Endothelial cell (in vitro differentiated cells): ENCODE results near the gene JOSD1. TPM values are rescaled to one million over a fixed set of nuclear protein-coding genes. Genes with fewer than 3 reads are reported as not detected.

Experiments
- DNase-seq: peaks from one replicate; pipeline ENCODE4 v3.0.0; 2021; ENCODE audit warnings: low spot score
- H3K27ac Mint-ChIP-seq: one replicate; pipeline ENCODE4 v1.8.0; 2021; ENCODE audit warnings: mixed read lengths, inconsistent platforms; ENCODE audit not compliant: unreplicated experiment
- H3K27me3 Mint-ChIP-seq: one replicate; pipeline ENCODE4 v1.8.0; 2021; ENCODE audit warnings: mild to moderate bottlenecking, moderate library complexity, mixed read lengths, inconsistent platforms; ENCODE audit not compliant: unreplicated experiment
- H3K36me3 Mint-ChIP-seq: one replicate; pipeline ENCODE4 v1.8.0; 2021; ENCODE audit warnings: mild to moderate bottlenecking, low read depth, mixed read lengths, inconsistent platforms; ENCODE audit not compliant: unreplicated experiment
- H3K4me1 Mint-ChIP-seq: one replicate; pipeline ENCODE4 v1.8.0; 2021; ENCODE audit warnings: mild to moderate bottlenecking, mixed read lengths, inconsistent platforms; ENCODE audit not compliant: unreplicated experiment
- H3K4me3 Mint-ChIP-seq: one replicate; pipeline ENCODE4 v1.8.0; 2021; ENCODE audit warnings: mild to moderate bottlenecking, mixed read lengths, inconsistent platforms; ENCODE audit not compliant: unreplicated experiment
- H3K9me3 Mint-ChIP-seq: one replicate; pipeline ENCODE4 v1.8.0; 2021; ENCODE audit warnings: mixed read lengths, inconsistent platforms; ENCODE audit not compliant: unreplicated experiment
- total RNA-seq: library from RNA; stranded (reverse); fragmentation: NEBNext Ultra II Directional; extraction: Animal tissue kit (Norgen Biotek cat#: 25700); gene quantifications from one replicate; pipeline ENCODE4 v1.2.1, GENCODE V29; 2021; ENCODE audit not compliant: unreplicated experiment
- TF ChIP-seq, protein P1 (sequence below): fragments of 200-600 bp; sonication (generic); IDR thresholded peaks from one replicate; pipeline ENCODE4 v1.5.0; 2021; ENCODE audit warnings: antibody characterized with exemption; ENCODE audit not compliant: unreplicated experiment

The JOSD1 gene
- total RNA-seq, 1 donor from 2014 or later, result 49.6 TPM

DNA sequence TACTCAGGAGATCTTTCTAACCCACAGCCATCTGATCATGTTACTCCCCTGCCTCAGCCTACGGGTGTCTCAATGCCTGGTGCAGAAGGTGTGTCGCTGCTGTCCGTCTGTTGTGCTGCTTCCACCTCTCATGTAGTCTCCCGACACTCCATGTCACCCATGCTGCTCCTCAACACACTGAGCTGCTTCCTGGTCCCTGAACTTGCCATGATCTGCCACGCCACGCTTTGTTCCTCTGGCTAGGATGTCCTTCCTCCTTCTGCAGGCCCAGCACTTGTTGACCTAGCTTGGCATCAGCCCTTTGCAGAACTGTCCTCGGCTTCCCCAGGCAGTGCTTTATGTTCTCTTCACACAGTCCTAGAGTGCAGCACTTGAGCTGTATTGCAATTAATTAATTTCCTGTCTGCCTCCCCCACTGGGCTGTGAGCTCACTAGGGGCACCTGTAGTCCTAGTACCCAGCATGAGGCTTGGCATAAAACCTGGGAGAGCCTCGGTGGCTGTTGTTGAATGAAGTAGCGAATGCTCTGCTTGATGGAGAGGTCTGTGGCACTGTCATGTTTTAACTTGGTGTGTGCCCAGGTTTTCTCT lies 14.5 kb upstream of the JOSD1 start:
- H3K36me3 Mint-ChIP-seq, result peaks cover 26% of the 10 kb centered on the region
- H3K27me3 Mint-ChIP-seq, result peaks cover 14% of the 10 kb centered on the region
- peaks cover 56% of the 10 kb centered on the region for H3K4me1 Mint-ChIP-seq
- DNase-seq, result no peak
- no peak overlapping the region for H3K27ac Mint-ChIP-seq
- H3K4me3 Mint-ChIP-seq, result no peak overlapping the region
- TF ChIP-seq, protein P1, sequence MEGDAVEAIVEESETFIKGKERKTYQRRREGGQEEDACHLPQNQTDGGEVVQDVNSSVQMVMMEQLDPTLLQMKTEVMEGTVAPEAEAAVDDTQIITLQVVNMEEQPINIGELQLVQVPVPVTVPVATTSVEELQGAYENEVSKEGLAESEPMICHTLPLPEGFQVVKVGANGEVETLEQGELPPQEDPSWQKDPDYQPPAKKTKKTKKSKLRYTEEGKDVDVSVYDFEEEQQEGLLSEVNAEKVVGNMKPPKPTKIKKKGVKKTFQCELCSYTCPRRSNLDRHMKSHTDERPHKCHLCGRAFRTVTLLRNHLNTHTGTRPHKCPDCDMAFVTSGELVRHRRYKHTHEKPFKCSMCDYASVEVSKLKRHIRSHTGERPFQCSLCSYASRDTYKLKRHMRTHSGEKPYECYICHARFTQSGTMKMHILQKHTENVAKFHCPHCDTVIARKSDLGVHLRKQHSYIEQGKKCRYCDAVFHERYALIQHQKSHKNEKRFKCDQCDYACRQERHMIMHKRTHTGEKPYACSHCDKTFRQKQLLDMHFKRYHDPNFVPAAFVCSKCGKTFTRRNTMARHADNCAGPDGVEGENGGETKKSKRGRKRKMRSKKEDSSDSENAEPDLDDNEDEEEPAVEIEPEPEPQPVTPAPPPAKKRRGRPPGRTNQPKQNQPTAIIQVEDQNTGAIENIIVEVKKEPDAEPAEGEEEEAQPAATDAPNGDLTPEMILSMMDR, result no peak
- H3K9me3 Mint-ChIP-seq, result no peaks in the 10 kb centered on the region

DNA sequence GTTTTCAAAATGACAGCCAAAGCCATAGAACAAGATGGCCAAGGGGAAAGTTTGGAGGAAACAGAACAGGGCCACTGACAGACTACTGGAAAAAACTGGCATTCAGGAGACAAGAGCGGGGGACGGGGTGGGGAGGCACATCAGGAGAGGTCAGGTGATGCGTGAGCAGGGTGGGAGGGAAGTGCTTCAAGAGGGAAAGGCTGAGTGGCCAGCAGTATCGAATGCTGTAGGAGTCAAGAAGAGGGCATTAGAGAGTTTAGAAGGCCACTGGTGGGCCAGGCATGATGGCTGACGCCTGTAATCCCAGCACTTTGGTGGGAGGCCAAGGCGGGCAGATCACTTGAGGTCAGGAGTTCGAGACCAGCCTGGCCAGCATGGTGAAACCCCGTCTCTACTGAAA lies 13.2 kb upstream of the JOSD1 start:
- peaks cover 65% of the 10 kb centered on the region for H3K4me1 Mint-ChIP-seq
- no peak for DNase-seq
- TF ChIP-seq, protein P1, result no peak
- peak overlapping the region; percentile 87 for H3K27ac Mint-ChIP-seq
- no peaks in the 10 kb centered on the region for H3K9me3 Mint-ChIP-seq
- H3K4me3 Mint-ChIP-seq, result peak overlapping the region; percentile 35
- H3K36me3 Mint-ChIP-seq, result peaks cover 26% of the 10 kb centered on the region
- H3K27me3 Mint-ChIP-seq, result peaks cover 14% of the 10 kb centered on the region

DNA sequence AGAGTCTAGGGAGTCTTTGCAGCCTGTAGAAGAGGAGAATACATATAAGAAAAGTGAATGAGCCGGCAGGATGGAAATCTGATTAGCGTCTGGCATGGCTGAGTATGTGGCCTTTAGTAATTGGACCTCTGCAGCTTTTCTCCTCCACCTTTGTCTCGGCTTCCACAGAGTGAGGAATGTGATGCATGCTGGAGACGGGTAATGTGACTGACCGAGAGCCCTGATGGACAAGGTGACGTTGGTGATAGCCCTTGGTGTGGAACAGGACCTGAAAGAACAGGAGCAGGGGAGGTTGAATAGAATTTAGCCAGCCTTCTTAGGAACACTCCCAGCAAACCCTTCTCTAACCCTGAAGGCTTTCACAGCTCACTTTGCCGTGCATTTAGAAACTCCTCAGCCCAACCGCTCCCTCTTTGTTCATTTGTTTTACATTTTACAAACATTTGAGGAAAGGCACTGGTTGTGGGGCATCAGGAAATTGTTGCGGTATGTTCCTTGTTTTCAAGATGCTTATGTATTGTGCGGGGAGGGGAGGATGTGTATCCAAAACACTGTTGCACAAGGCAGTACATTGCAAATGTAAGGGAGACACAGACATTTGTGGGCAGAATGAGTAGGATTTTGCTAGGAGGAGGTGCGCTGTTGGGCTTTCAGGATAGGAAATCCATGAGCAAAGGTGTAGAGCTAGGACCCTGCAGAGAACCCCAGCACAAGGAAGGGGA lies 11.9 kb upstream of the JOSD1 start:
- TF ChIP-seq, protein P1, result no peak
- Mint-ChIP-seq H3K9me3 (no peaks in the 10 kb centered on the region), H3K4me1 (peaks cover 72% of the 10 kb centered on the region), H3K36me3 (peaks cover 23% of the 10 kb centered on the region), H3K4me3 (peak overlapping the region; percentile 75), H3K27me3 (peaks cover 14% of the 10 kb centered on the region), H3K27ac (peak overlapping the region; percentile 87)
- no peak for DNase-seq

DNA sequence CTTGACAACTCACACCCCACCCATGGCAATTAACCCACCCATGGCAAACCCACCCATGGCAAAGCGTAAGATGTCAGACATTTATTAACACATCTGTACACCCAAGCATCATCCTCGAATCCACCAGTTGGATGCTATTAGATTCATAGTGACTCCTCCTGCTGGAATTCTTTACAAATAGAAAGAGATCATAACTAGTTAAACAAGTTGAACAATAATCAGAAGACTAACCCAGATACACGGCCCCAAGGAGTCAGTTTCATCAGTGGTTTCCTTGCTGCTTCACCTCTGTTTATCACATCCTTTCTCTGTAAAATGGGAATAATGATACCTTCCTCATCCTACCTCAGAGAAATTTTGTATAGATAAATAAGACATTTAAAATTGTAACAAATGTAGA lies 10.1 kb upstream of the JOSD1 start:
- Mint-ChIP-seq H3K4me1 (peaks cover 74% of the 10 kb centered on the region), H3K4me3 (no peak overlapping the region), H3K36me3 (peaks cover 12% of the 10 kb centered on the region), H3K27ac (peak overlapping the region; percentile 38), H3K9me3 (no peaks in the 10 kb centered on the region), H3K27me3 (peaks cover 14% of the 10 kb centered on the region)
- DNase-seq, result no peak
- TF ChIP-seq, protein P1, result no peak

DNA sequence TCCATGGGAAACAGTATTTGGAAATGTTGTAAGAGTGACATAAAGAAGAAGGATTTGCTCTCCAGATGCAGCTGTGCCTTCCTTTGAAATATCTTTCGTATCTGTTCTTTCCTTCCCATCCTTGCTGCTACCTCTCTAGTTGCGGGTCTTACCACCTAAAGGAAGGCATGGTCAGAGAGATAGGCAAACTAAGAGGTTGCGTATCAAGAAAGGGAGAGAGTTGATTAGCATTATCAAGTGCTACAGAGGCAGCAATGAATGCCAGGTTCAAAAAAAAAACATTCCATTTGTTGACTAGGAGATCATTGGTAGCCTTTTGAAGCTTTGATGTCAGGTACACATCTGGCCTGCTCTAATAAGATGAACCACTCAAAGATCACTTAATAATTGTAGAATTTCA lies 9.6 kb upstream of the JOSD1 start:
- H3K36me3 Mint-ChIP-seq, result peaks cover 12% of the 10 kb centered on the region
- peaks cover 17% of the 10 kb centered on the region for H3K27me3 Mint-ChIP-seq
- H3K4me1 Mint-ChIP-seq, result peaks cover 74% of the 10 kb centered on the region
- TF ChIP-seq, protein P1, result no peak
- H3K27ac Mint-ChIP-seq, result no peak overlapping the region
- H3K9me3 Mint-ChIP-seq, result no peaks in the 10 kb centered on the region
- H3K4me3 Mint-ChIP-seq, result no peak overlapping the region
- no peak for DNase-seq
